DOHH2 (cell line): Measurements from ENCODE around the gene CYSRT1.

Experiments
- EZH2phosphoT487 ChIP-seq: fragments of 200-600 bp; sonication (generic); IDR thresholded peaks from 2 replicates; pipeline ENCODE4 v1.6.1; 2017; ENCODE audit warnings: borderline replicate concordance, mild to moderate bottlenecking, antibody characterized with exemption, low read length, moderate library complexity, mixed read lengths
- TF ChIP-seq, protein P1 (sequence below): fragments of 200-600 bp; sonication (generic); IDR thresholded peaks from one replicate; pipeline ENCODE4 v1.5.1; 2014; ENCODE audit warnings: antibody characterized with exemption, mild to moderate bottlenecking, low read depth, low read length; ENCODE audit not compliant: poor library complexity, severe bottlenecking

DNA sequence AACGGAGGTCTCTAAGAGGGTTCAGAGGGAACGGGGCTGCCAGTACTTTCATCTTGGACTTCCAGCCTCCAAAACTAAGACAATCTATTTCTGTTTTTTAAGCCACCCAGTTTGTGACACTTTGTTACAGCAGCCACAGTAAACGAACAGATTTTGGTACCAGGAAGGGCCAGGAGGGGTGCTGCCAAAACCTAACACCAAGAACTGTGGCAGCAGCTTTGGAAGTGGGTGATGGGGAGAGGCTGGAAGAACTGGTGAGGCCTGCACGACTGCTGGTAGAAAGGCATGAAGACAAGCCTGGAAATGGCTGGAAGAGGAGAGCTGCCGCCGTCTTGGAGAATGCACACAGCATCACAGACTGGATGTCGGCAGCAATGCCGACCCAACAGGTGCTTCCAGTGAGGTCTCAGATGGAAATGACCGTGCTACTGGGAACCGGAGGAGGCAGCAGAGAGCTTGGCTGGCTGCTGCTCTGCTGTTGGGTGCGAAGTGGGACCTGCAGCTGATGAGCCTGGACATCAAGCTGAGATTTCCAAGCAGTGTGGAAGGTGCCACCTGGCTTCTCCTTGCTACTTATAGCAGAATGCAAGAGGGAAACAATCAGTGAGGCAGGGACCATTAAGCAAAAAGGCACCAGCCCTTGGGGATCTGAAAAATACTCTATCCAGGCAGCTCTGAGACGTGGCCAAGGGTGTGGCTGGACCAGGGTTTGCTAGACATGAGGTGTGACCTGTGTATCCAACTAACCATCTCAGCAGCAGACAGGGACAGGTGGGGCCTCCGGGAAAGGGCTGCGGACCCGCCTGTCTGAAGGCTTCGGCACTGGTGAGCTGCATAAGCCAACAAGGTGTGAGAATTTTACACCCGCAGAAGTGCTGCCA lies 48.4 kb upstream of the CYSRT1 start:
- TF ChIP-seq, protein P1, sequence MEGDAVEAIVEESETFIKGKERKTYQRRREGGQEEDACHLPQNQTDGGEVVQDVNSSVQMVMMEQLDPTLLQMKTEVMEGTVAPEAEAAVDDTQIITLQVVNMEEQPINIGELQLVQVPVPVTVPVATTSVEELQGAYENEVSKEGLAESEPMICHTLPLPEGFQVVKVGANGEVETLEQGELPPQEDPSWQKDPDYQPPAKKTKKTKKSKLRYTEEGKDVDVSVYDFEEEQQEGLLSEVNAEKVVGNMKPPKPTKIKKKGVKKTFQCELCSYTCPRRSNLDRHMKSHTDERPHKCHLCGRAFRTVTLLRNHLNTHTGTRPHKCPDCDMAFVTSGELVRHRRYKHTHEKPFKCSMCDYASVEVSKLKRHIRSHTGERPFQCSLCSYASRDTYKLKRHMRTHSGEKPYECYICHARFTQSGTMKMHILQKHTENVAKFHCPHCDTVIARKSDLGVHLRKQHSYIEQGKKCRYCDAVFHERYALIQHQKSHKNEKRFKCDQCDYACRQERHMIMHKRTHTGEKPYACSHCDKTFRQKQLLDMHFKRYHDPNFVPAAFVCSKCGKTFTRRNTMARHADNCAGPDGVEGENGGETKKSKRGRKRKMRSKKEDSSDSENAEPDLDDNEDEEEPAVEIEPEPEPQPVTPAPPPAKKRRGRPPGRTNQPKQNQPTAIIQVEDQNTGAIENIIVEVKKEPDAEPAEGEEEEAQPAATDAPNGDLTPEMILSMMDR = peak; percentile 55
- no peak for TF ChIP-seq EZH2phosphoT487
